ENCODE data around the gene DBT. TPM values are rescaled to one million over a fixed set of nuclear protein-coding genes. Genes with fewer than 3 reads are reported as not detected.

Gene DBT
- total RNA-seq, 1 donor from 2014 or later, result 18.0 TPM

DNA sequence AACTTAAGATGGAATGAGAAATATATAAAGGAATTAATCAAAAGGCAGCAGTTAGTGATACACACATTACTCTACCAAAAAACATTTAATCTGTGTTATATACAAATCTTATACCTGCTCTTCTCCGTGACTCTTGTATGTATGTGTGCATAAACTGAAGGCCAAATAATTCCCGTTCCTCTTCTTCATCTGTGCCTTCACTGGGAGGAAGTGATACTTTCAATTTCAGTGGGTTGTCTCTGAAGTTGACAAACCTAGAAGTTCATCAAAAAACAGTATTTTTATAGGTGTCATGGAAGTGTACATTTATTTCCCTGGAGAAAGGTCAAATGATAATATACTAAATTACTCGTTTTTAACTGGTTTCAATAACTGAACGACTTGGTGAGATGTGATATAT, 97.4 kb downstream of the DBT start:
- Mint-ChIP-seq H3K4me1 (no peaks in the 10 kb centered on the region), H3K27me3 (ENCODE audit: low read depth) (no peaks in the 10 kb centered on the region), H3K4me3 (no peak overlapping the region), H3K36me3 (peaks cover 10% of the 10 kb centered on the region), H3K27ac (no peak overlapping the region), H3K9me3 (no peaks in the 10 kb centered on the region)
- TF ChIP-seq, protein P1, sequence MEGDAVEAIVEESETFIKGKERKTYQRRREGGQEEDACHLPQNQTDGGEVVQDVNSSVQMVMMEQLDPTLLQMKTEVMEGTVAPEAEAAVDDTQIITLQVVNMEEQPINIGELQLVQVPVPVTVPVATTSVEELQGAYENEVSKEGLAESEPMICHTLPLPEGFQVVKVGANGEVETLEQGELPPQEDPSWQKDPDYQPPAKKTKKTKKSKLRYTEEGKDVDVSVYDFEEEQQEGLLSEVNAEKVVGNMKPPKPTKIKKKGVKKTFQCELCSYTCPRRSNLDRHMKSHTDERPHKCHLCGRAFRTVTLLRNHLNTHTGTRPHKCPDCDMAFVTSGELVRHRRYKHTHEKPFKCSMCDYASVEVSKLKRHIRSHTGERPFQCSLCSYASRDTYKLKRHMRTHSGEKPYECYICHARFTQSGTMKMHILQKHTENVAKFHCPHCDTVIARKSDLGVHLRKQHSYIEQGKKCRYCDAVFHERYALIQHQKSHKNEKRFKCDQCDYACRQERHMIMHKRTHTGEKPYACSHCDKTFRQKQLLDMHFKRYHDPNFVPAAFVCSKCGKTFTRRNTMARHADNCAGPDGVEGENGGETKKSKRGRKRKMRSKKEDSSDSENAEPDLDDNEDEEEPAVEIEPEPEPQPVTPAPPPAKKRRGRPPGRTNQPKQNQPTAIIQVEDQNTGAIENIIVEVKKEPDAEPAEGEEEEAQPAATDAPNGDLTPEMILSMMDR (IDR thresholded peaks at IDR 0.05; ENCODE audit: unreplicated experiment), result no peak
- DNase-seq (ENCODE audit: low spot score in 2 of 2, unreplicated experiment in 2 of 2), result no peak

GRCh38 chr1:100151679-100152078, 98.0 kb downstream of the DBT start:
- H3K4me1 Mint-ChIP-seq, result no peaks in the 10 kb centered on the region
- no peak for DNase-seq (ENCODE audit: low spot score in 2 of 2, unreplicated experiment in 2 of 2)
- H3K9me3 Mint-ChIP-seq, result no peaks in the 10 kb centered on the region
- H3K36me3 Mint-ChIP-seq, result peaks cover 11% of the 10 kb centered on the region
- no peaks in the 10 kb centered on the region for H3K27me3 Mint-ChIP-seq (ENCODE audit: low read depth)
- H3K27ac Mint-ChIP-seq, result no peak overlapping the region
- no peak overlapping the region for H3K4me3 Mint-ChIP-seq
- TF ChIP-seq, protein P1 (IDR thresholded peaks at IDR 0.05; ENCODE audit: unreplicated experiment), result no peak

- Mint-ChIP-seq H3K27ac (no peak overlapping the region), H3K4me3 (no peak overlapping the region), H3K9me3 (no peaks in the 10 kb centered on the region), H3K4me1 (no peaks in the 10 kb centered on the region), H3K27me3 (ENCODE audit: low read depth) (no peaks in the 10 kb centered on the region), H3K36me3 (peaks cover 27% of the 10 kb centered on the region)
- DNase-seq (ENCODE audit: low spot score in 2 of 2, unreplicated experiment in 2 of 2), result no peak
- TF ChIP-seq, protein P1 (IDR thresholded peaks at IDR 0.05; ENCODE audit: unreplicated experiment), result no peak
Observed at GRCh38 chr1:100147875-100148274, 101.8 kb downstream of the DBT start.

DNA sequence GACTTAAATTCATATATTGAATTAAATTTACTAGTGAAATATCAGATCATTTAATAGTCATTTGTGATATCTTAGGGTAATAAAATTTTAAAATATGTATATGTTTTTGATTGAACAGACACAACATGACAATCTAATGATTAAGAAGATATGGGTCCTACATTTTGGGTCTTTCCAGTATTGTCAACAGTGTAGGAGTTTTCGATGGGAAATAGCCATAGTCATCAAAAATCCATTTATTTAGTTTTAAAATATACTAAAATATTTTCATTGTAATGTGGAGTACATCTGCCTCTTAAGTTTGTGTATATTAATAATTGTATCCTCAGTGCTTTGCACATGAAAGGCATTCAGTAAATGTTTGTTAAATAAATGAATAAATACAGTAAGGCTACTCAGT, 102.7 kb downstream of the DBT start:
- Mint-ChIP-seq H3K9me3 (no peaks in the 10 kb centered on the region), H3K27me3 (ENCODE audit: low read depth) (no peaks in the 10 kb centered on the region), H3K4me3 (no peak overlapping the region), H3K27ac (no peak overlapping the region), H3K36me3 (peaks cover 33% of the 10 kb centered on the region), H3K4me1 (no peaks in the 10 kb centered on the region)
- no peak for DNase-seq (ENCODE audit: low spot score in 2 of 2, unreplicated experiment in 2 of 2)
- TF ChIP-seq, protein P1 (IDR thresholded peaks at IDR 0.05; ENCODE audit: unreplicated experiment), result no peak

DNA sequence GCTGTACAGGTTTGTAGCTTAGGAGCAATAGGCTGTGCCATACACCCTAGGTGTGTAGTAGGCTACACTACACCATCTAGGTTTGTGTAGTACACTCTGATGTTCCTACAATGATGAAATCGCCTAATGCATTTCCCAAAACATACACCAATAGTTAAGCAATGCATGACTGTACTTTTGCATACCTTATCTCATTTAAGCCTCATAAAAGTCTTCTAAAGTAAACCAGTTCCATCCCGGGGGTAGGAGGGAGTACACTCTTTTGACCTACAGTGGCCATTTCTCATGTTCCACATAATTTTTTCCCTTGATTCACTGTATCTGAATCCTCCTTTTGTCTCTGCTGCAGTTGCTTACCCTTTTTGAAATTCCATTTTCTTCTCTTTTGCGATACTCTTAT, 104.5 kb downstream of the DBT start:
- TF ChIP-seq, protein P1 (IDR thresholded peaks at IDR 0.05; ENCODE audit: unreplicated experiment), result no peak
- Mint-ChIP-seq H3K27me3 (ENCODE audit: low read depth) (no peaks in the 10 kb centered on the region), H3K4me1 (no peaks in the 10 kb centered on the region), H3K36me3 (peaks cover 38% of the 10 kb centered on the region), H3K9me3 (no peaks in the 10 kb centered on the region), H3K27ac (no peak overlapping the region), H3K4me3 (no peak overlapping the region)
- DNase-seq (ENCODE audit: low spot score in 2 of 2, unreplicated experiment in 2 of 2), result no peak

DNA sequence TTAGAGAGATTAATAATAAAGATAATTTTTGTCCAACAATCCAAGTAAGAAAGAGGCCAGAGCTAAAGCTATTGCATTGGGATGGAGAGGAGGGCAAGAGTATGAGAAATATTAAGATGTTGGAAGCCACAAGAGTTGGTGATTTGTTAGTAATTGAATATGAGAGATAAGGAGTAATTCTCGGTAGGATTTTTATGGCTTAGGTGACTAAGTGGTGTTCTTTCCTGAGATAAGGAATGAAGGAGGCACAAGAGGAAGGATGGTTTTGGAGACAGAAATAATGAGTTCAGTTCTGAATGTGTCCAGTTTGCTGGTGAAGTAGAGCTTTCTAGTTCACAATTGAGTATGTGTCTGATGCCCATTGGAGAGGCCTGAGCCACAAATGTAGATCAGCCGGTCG, 107.3 kb downstream of the DBT start:
- DNase-seq (ENCODE audit: low spot score in 2 of 2, unreplicated experiment in 2 of 2), result no peak
- no peak overlapping the region for H3K4me3 Mint-ChIP-seq
- peaks cover 48% of the 10 kb centered on the region for H3K36me3 Mint-ChIP-seq
- H3K27ac Mint-ChIP-seq, result no peak overlapping the region
- H3K9me3 Mint-ChIP-seq, result no peaks in the 10 kb centered on the region
- TF ChIP-seq, protein P1 (IDR thresholded peaks at IDR 0.05; ENCODE audit: unreplicated experiment), result no peak
- no peaks in the 10 kb centered on the region for H3K4me1 Mint-ChIP-seq
- no peaks in the 10 kb centered on the region for H3K27me3 Mint-ChIP-seq (ENCODE audit: low read depth)

Data from mesothelial cell of epicardium (in vitro differentiated cells).